Breast epithelium (tissue), 4 donors: ENCODE data around the gene DHX57. TPM values are rescaled to one million over a fixed set of nuclear protein-coding genes. Genes with fewer than 3 reads are reported as not detected.

Source experiments
- DNase-seq, 2 donors: peaks; one replicate each; pipeline ENCODE4 v3.0.0-alpha.2; 2019; ENCODE audit warnings: low spot score in 2 of 2
- H3K27ac ChIP-seq, 2 donors: fragments of 200-600 bp; sonication (generic) in 1 of 2; one replicate each; pipeline ENCODE4 v1.5.1; 2016 to 2019; ENCODE audit warnings: mild to moderate bottlenecking in 1 of 2
- H3K27me3 ChIP-seq, 2 donors: fragments of 200-600 bp; sonication (generic) in 1 of 2; one replicate each; pipeline versions ENCODE4 v1.5.1 to v1.6.0; 2017 to 2019; ENCODE audit warnings: control low read depth in 1 of 2, mild to moderate bottlenecking in 1 of 2
- H3K36me3 ChIP-seq: fragments of 200-600 bp; one replicate; pipeline ENCODE4 v1.5.1; 2019
- H3K4me1 ChIP-seq, 2 donors: fragments of 200-600 bp; sonication (generic); one replicate each; pipeline ENCODE4 v1.5.1; 2016 to 2019; ENCODE audit warnings: control low read depth in 1 of 2
- H3K4me3 ChIP-seq, 3 donors: fragments of 200-600 bp; sonication (generic); 1 replicate in 2 of 3; 2 replicates in 1 of 3; pipeline ENCODE4 v1.5.1; 2016 to 2019; ENCODE audit warnings: mild to moderate bottlenecking in 3 of 3, moderate library complexity in 2 of 3
- H3K9me3 ChIP-seq, 2 donors: fragments of 200-600 bp; sonication (generic) in 1 of 2; one replicate each; pipeline ENCODE4 v1.5.1; 2016 to 2019; ENCODE audit warnings: control low read depth in 1 of 2
- POLR2A ChIP-seq: fragments of 450-650 bp; IDR thresholded peaks from one replicate; pipeline ENCODE4 v1.6.1; 2016; ENCODE audit warnings: antibody characterized with exemption, mild to moderate bottlenecking, moderate library complexity
- POLR2AphosphoS5 ChIP-seq, 3 donors: sonication (generic); formaldehyde crosslinking; IDR thresholded peaks; one replicate each; pipeline ENCODE4 v1.6.1; 2017; ENCODE audit warnings: antibody characterized with exemption in 3 of 3
- intact Hi-C: fragments of 100-400 bp; cut with DNase I; formaldehyde crosslinking; loops from one replicate; pipeline ENCODE4 v1.15.1; 2023; ENCODE audit warnings: low total_unique reads
- total RNA-seq, 3 donors: library from RNA; depleted of rRNA; stranded (reverse); fragments of >200 nt; gene quantifications; one replicate each; pipeline ENCODE4 v1.1.0, GENCODE V29; 2016
- TF ChIP-seq, protein P1 (sequence below), 3 donors: fragments of 450-650 bp; IDR thresholded peaks; one replicate each; pipeline ENCODE4 v1.5.1; 2016 to 2017; ENCODE audit warnings: antibody characterized with exemption in 3 of 3, mild to moderate bottlenecking in 3 of 3, moderate library complexity in 3 of 3

The DHX57 gene
- total RNA-seq, 3 donors from 2014 or later: 8.8 to 17.4 (median 14.5) TPM

DNA sequence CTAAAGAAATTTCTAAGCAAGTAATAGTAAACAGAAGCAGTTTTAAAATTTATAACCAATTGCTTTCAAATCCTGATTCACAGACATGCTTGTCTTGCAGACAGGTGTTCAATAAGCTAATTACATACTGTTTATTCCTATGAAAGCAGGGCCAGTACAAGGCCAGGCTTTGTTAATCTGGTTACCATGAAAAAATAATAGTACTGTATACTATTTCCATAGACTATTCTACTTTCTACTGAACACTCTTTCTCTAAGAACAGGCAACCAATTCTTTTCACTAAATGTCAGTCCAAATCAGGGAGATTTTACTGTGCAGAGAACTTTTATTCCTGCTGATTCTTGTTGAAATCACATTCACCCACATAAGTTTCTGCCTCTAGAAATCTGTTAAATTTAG, 121.7 kb downstream of the DHX57 start:
- TF ChIP-seq, protein P1, sequence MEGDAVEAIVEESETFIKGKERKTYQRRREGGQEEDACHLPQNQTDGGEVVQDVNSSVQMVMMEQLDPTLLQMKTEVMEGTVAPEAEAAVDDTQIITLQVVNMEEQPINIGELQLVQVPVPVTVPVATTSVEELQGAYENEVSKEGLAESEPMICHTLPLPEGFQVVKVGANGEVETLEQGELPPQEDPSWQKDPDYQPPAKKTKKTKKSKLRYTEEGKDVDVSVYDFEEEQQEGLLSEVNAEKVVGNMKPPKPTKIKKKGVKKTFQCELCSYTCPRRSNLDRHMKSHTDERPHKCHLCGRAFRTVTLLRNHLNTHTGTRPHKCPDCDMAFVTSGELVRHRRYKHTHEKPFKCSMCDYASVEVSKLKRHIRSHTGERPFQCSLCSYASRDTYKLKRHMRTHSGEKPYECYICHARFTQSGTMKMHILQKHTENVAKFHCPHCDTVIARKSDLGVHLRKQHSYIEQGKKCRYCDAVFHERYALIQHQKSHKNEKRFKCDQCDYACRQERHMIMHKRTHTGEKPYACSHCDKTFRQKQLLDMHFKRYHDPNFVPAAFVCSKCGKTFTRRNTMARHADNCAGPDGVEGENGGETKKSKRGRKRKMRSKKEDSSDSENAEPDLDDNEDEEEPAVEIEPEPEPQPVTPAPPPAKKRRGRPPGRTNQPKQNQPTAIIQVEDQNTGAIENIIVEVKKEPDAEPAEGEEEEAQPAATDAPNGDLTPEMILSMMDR (IDR thresholded peaks at IDR 0.05): no peak
- TF ChIP-seq POLR2AphosphoS5 (IDR thresholded peaks at IDR 0.05) (no peak), POLR2A (no peak)
- no peaks in the 10 kb centered on the region for H3K27me3 ChIP-seq
- no peaks in the 10 kb centered on the region for H3K4me1 ChIP-seq
- H3K4me3 ChIP-seq: no peak overlapping the region
- H3K36me3 ChIP-seq: no peaks in the 10 kb centered on the region
- no peaks in the 10 kb centered on the region for H3K9me3 ChIP-seq
- no peak for DNase-seq
- intact Hi-C loops: no loop called here
- H3K27ac ChIP-seq: no peak overlapping the region

DNA sequence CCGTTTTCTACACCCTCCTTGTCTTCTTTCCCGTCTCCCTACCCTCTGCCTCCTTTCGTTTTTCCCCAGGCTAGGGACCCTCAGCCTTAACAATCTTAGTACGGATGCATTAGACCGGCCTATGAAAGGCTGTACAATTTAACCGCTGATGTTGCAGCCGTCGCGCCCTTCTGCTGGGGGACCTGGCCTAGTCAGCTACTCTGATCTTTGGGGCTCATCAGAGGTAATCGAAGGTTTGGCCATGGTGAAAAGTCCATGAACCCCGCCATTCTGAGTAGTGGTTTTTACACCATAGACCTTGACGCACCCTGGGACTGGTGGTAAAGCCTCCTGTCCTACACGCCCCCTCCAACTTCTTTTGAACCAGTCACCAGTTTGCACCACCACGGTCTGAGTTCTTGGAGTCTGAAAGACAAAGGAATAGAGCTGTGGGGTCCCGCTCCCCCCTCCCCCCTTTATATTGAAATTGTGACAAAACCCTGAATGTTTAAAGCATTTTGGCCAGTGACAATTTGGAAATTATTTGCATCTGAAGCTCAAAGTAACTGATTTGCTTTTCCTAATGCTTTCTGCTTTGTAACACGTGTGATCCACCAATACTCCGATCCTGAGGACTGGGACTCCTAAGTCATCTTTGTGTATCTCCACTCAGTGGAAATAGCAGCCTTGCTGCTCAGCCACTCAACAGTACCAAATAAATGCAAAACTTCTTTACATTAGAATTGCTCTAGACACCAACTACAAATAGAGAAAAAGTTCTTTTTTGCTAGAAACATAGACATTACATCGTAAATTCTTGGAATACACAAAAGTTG, 123.9 kb downstream of the DHX57 start:
- Histone ChIP-seq H3K4me1 (peaks cover 0 to 9% of the 10 kb centered on the region in 2 donors), H3K9me3 (no peaks in the 10 kb centered on the region), H3K27me3 (no peaks in the 10 kb centered on the region), H3K36me3 (peaks cover 9% of the 10 kb centered on the region), H3K27ac (peak overlapping the region; percentile 99), H3K4me3 (peak overlapping the region; percentile 72 to 89 (median 86))
- peak in 1 of 2 donors; percentile 39 for DNase-seq
- intact Hi-C loops: no loop called here
- TF ChIP-seq POLR2A: no peak
- TF ChIP-seq, protein P1 (IDR thresholded peaks at IDR 0.05): no peak
- TF ChIP-seq POLR2AphosphoS5 (IDR thresholded peaks at IDR 0.05): no peak

DNA sequence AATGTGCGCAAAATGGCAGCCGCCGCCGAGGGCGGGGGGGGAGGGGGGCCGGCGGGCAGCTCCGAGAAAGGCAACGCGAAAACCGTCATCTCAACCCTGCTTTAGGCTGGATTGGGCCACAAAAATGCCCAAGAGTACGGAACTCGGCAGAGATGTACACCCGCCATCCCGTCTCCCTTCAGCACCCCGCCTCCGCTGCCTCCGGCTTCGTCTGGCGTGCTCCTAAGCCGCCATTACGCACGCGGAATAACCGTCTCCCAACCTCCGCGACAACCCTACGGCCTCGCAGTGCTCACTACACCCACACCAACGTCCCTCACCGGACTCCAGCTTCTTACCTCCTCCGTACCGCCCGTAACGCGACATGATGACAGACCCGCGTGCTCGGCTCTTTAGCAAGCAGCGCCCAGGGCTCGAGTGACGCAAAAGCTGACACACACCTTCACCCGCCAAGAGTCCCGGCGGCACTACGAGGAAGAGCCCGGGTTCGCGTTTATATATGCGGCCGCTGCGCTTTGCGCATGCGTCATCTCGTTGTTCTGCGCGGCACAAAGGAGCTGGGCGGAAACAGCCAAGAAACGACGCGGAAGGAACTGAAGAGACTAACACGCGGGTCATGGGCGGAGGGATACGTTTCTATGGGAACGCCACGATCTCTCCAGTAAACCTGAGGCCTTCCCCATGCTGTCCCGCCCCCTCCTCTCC, 124.7 kb downstream of the DHX57 start, which contains the start of gene SRSF7:
Gene SRSF7 (minus strand): TSS at position 471 of the 705 bp plus-strand sequence. CDS start 105 bp downstream, at position 366.
- DNase-seq: peak; percentile 98 to 99
- Histone ChIP-seq H3K27me3 (no peaks in the 10 kb centered on the region), H3K4me3 (peak within 1 kb of the TSS; percentile 72 to 89 (median 86)), H3K27ac (peak within 1 kb of the TSS; percentile 99), H3K36me3 (peaks cover 16% of the 10 kb centered on the region), H3K9me3 (no peaks in the 10 kb centered on the region), H3K4me1 (peaks cover 0 to 10% of the 10 kb centered on the region in 2 donors)
- TF ChIP-seq POLR2A (peak; percentile 100), POLR2AphosphoS5 (IDR thresholded peaks at IDR 0.05) (peak; percentile 100)
- TF ChIP-seq, protein P1 (IDR thresholded peaks at IDR 0.05): peak; percentile 29 to 42 (median 40)
- intact Hi-C loops: no loop called here

DNA sequence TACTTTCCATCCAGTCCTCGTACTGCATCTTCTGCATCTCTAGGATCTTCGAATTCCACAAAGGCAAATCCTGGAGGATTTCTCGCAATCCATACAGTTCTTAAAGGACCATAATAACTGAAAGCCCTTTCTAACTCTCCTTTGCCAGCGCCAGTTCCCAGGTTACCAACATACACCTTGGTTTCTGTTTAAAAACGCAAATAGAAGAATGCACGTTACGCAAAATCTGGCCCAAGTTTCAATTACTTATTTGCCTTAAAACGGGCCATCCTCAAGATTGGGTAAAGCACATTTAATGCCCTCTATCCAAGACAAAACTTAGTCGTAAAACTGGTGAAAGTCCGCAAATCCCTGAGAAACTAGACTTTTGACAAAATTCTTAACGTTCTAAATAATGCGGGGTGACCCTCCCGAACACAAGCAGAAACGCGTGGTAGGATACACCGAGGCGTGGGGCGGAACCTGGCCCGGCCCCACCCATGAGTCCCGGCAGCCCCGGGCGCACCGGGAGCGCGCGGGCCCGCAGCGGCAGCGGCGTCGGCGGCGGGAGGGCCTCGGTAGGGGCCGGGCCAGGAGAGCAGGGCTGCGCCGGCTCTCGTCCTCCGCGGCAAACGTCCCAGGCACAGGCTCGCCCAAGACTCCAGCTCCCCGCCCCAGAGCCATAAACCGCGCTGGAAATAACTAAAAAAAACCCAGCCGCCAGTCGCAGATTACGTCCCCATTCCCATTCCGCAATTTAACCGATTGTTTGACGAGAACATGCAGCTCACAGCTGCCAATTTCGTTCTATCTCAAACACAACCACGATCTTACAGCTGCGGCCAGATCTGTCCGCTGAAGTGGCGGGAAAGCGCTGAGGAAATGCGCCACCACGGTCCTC, 125.5 kb downstream of the DHX57 start:
- TF ChIP-seq, protein P1 (IDR thresholded peaks at IDR 0.05): no peak
- TF ChIP-seq POLR2A (no peak), POLR2AphosphoS5 (IDR thresholded peaks at IDR 0.05) (peak; percentile 5 to 42 (median 25))
- no peaks in the 10 kb centered on the region for H3K27me3 ChIP-seq
- no peaks in the 10 kb centered on the region for H3K9me3 ChIP-seq
- H3K4me1 ChIP-seq: peaks cover 0 to 10% of the 10 kb centered on the region in 2 donors
- H3K4me3 ChIP-seq: peak overlapping the region; percentile 72 to 89 (median 86)
- DNase-seq: peak; percentile 57 to 60
- intact Hi-C loops: no loop called here
- peaks cover 18% of the 10 kb centered on the region for H3K36me3 ChIP-seq
- H3K27ac ChIP-seq: peak overlapping the region; percentile 99
